Neural cell (in vitro differentiated cells): ENCODE data around the gene PPP6R1. TPM values are rescaled to one million over a fixed set of nuclear protein-coding genes. Genes with fewer than 3 reads are reported as not detected.

Experiments used
- H2AFZ ChIP-seq: fragments of 200-600, 300-800 bp; sonication (generic), shearing (Covaris generic); 2 replicates; pipeline ENCODE4 v1.6.0; 2014; ENCODE audit warnings: low read depth, mild to moderate bottlenecking, antibody characterized with exemption, low read length, moderate library complexity
- H3F3A ChIP-seq: fragments of 200-600 bp; shearing (Covaris generic); 2 replicates; pipeline ENCODE4 v1.6.1; 2016; ENCODE audit warnings: mild to moderate bottlenecking, moderate library complexity, mixed read lengths, antibody characterized with exemption, low read length; ENCODE audit not compliant: insufficient read depth, poor library complexity, severe bottlenecking
- H3K27ac ChIP-seq: fragments of 200-600, 300-800 bp; sonication (generic), shearing (Covaris generic); 2 replicates; pipeline ENCODE4 v1.5.1; 2014; ENCODE audit warnings: mild to moderate bottlenecking, low read length, moderate library complexity
- H3K27me3 ChIP-seq: fragments of 300-800, 200-600 bp; sonication (generic), shearing (Covaris generic); 2 replicates; pipeline ENCODE4 v1.6.0; 2014; ENCODE audit warnings: mild to moderate bottlenecking, low read depth, low read length, moderate library complexity; ENCODE audit not compliant: insufficient read depth
- H3K36me3 ChIP-seq: fragments of 300-800, 200-600 bp; sonication (generic), shearing (Covaris generic); 2 replicates; pipeline ENCODE4 v1.5.1; 2014; ENCODE audit warnings: mild to moderate bottlenecking, antibody characterized with exemption, low read length, moderate library complexity; ENCODE audit not compliant: insufficient read depth
- H3K4me2 ChIP-seq: fragments of 300-800, 200-600 bp; sonication (generic), shearing (Covaris generic); 2 replicates; pipeline ENCODE4 v1.6.0; 2014; ENCODE audit warnings: mild to moderate bottlenecking, low read length
- H3K4me3 ChIP-seq: fragments of 300-800, 200-600 bp; sonication (generic), shearing (Covaris generic); 2 replicates; pipeline ENCODE4 v1.5.1; 2014; ENCODE audit warnings: mild to moderate bottlenecking, low read length, moderate library complexity
- H3K79me2 ChIP-seq: fragments of 200-600 bp; shearing (Covaris generic); replicated peaks from 2 replicates; pipeline ENCODE4 v1.6.0; 2014; ENCODE audit warnings: mild to moderate bottlenecking, low read length, moderate library complexity; ENCODE audit not compliant: insufficient read depth
- H3K9ac ChIP-seq: fragments of 300-800, 200-600 bp; sonication (generic), shearing (Covaris generic); 2 replicates; pipeline ENCODE4 v1.6.1; 2016; ENCODE audit warnings: mild to moderate bottlenecking, low read length, mixed read lengths
- H3K9me2 ChIP-seq: fragments of 200-600 bp; shearing (Covaris generic); 2 replicates; pipeline ENCODE4 v1.6.1; 2016; ENCODE audit warnings: mild to moderate bottlenecking, low read length, mixed read lengths; ENCODE audit not compliant: insufficient read depth
- H3K9me3 ChIP-seq: fragments of 200-600, 300-800 bp; sonication (generic), shearing (Covaris generic); 2 replicates; pipeline ENCODE4 v1.6.1; 2016; ENCODE audit warnings: mild to moderate bottlenecking, mixed run types, low read length, moderate library complexity, mixed read lengths
- H4K20me1 ChIP-seq: fragments of 200-600 bp; shearing (Covaris generic); 2 replicates; pipeline ENCODE4 v1.6.1; 2016; ENCODE audit warnings: mild to moderate bottlenecking, mixed run types; ENCODE audit not compliant: insufficient read depth
- EP300 ChIP-seq: fragments of 450-650 bp; conservative IDR thresholded peaks from 2 replicates; pipeline ENCODE4 v1.6.1; 2014; ENCODE audit warnings: antibody characterized with exemption, mild to moderate bottlenecking, moderate library complexity; ENCODE audit not compliant: poor library complexity, severe bottlenecking
- EZH2 ChIP-seq: fragments of 200-600, 300-800 bp; shearing (Covaris generic), sonication (generic); IDR thresholded peaks from 2 replicates; pipeline ENCODE4 v1.6.1; 2014; ENCODE audit warnings: antibody characterized with exemption, low read length, borderline replicate concordance, mild to moderate bottlenecking; ENCODE audit not compliant: insufficient read depth, poor library complexity, severe bottlenecking
- MXI1 ChIP-seq: fragments of 450-650 bp; conservative IDR thresholded peaks from 2 replicates; pipeline ENCODE4 v1.6.1; 2014; ENCODE audit warnings: antibody characterized with exemption, mild to moderate bottlenecking; ENCODE audit not compliant: poor library complexity, severe bottlenecking
- POLR2AphosphoS5 ChIP-seq: IDR thresholded peaks from 2 replicates; pipeline ENCODE4 v1.6.1; 2012
- RAD21 ChIP-seq: fragments of 450-650 bp; conservative IDR thresholded peaks from 2 replicates; pipeline ENCODE4 v1.6.1; 2014; ENCODE audit warnings: antibody characterized with exemption, mild to moderate bottlenecking, moderate library complexity
- REST ChIP-seq: IDR thresholded peaks from 2 replicates; pipeline ENCODE4 v1.6.1; 2012; ENCODE audit warnings: borderline replicate concordance
- SMC3 ChIP-seq: fragments of 450-650 bp; conservative IDR thresholded peaks from 2 replicates; pipeline ENCODE4 v1.6.1; 2014; ENCODE audit warnings: antibody characterized with exemption, mild to moderate bottlenecking, moderate library complexity; ENCODE audit not compliant: poor library complexity
- TAF1 ChIP-seq: IDR thresholded peaks from 2 replicates; pipeline ENCODE4 v1.6.1; 2012; ENCODE audit warnings: low read depth
- polyA plus RNA-seq: library from polyadenylated mRNA; depleted of rRNA; stranded (reverse); fragments of >200 nt; gene quantifications from 2 replicates; pipeline ENCODE4 v1.2.3, GENCODE V29; 2014
- TF ChIP-seq, protein P1 (sequence below): fragments of 450-650 bp; IDR thresholded peaks from 2 replicates; pipeline ENCODE4 v1.5.1; 2014; ENCODE audit warnings: antibody characterized with exemption, mild to moderate bottlenecking, moderate library complexity; ENCODE audit not compliant: poor library complexity, severe bottlenecking

The PPP6R1 gene
- polyA plus RNA-seq, 1 donor from 2014 or later = 20.0 TPM

DNA sequence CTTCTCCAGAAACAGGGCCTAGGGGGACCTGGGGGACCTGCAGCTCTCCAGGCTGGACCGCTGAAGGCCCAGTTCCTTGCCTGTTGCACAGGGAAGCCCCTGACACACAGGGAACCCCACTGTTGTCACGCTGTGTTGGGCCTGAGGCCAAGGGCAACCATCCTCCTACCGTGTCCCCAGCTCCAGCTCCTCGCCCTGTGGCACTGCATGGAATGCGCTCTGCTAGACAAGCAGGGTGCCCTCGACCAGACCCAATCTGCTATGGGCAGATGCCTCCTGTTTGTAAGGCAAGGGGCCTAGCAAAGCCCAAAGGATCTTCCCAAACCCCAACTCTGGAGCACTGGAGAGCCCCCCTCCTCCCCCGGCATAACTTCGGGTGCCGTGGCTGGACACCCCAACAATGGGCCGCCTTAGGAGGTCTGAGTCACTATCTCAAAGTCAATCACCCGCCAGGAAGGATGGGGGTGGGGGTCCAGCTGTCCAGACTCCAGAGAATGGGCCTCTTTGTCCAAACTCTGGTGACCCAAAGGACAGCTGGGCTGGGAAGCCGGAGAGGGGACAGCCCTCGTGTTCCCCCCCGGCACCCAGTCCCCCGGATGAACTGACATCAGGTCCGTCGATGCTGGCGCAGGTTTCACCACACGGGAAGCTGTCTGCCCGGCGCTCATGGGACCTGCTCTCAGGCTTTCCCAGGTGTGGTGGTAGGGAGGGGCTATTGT lies 28.7 kb upstream of the PPP6R1 start:
- peaks cover 23% of the 10 kb centered on the region for H3K79me2 ChIP-seq
- no peaks in the 10 kb centered on the region for H3K27me3 ChIP-seq
- no peak overlapping the region for H2AFZ ChIP-seq
- peaks cover 4% of the 10 kb centered on the region for H3K36me3 ChIP-seq
- H3F3A ChIP-seq = no peaks in the 10 kb centered on the region
- H3K9me2 ChIP-seq = no peaks in the 10 kb centered on the region
- H3K4me2 ChIP-seq = no peak overlapping the region
- no peak overlapping the region for H3K4me3 ChIP-seq
- TF ChIP-seq EZH2 = no peak
- TF ChIP-seq POLR2AphosphoS5 = no peak
- TF ChIP-seq TAF1 = no peak
- TF ChIP-seq SMC3 = no peak
- TF ChIP-seq EP300 = no peak
- TF ChIP-seq, protein P1, sequence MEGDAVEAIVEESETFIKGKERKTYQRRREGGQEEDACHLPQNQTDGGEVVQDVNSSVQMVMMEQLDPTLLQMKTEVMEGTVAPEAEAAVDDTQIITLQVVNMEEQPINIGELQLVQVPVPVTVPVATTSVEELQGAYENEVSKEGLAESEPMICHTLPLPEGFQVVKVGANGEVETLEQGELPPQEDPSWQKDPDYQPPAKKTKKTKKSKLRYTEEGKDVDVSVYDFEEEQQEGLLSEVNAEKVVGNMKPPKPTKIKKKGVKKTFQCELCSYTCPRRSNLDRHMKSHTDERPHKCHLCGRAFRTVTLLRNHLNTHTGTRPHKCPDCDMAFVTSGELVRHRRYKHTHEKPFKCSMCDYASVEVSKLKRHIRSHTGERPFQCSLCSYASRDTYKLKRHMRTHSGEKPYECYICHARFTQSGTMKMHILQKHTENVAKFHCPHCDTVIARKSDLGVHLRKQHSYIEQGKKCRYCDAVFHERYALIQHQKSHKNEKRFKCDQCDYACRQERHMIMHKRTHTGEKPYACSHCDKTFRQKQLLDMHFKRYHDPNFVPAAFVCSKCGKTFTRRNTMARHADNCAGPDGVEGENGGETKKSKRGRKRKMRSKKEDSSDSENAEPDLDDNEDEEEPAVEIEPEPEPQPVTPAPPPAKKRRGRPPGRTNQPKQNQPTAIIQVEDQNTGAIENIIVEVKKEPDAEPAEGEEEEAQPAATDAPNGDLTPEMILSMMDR = no peak
- TF ChIP-seq RAD21 = no peak
- no peak for TF ChIP-seq REST
- no peak for TF ChIP-seq MXI1
- no peak overlapping the region for H3K9ac ChIP-seq
- H3K9me3 ChIP-seq = no peaks in the 10 kb centered on the region
- no peaks in the 10 kb centered on the region for H4K20me1 ChIP-seq
- H3K27ac ChIP-seq = no peak overlapping the region

GRCh38 chr19:55285229-55285890 lies 26.5 kb upstream of the PPP6R1 start:
- H2AFZ ChIP-seq = no peak overlapping the region
- peak overlapping the region; percentile 90 for H3K9ac ChIP-seq
- TF ChIP-seq TAF1 (no peak), SMC3 (no peak), EZH2 (no peak), REST (no peak), RAD21 (no peak), MXI1 (no peak), EP300 (no peak), POLR2AphosphoS5 (no peak)
- TF ChIP-seq, protein P1 = no peak
- no peaks in the 10 kb centered on the region for H4K20me1 ChIP-seq
- peaks cover 4% of the 10 kb centered on the region for H3K36me3 ChIP-seq
- H3K27me3 ChIP-seq = no peaks in the 10 kb centered on the region
- no peaks in the 10 kb centered on the region for H3K9me2 ChIP-seq
- H3F3A ChIP-seq = no peaks in the 10 kb centered on the region
- H3K79me2 ChIP-seq = peaks cover 23% of the 10 kb centered on the region
- peak overlapping the region; percentile 69 for H3K27ac ChIP-seq
- H3K4me3 ChIP-seq = peak overlapping the region; percentile 77
- peak overlapping the region; percentile 38 for H3K4me2 ChIP-seq
- H3K9me3 ChIP-seq = no peaks in the 10 kb centered on the region
